GM12801 (cell line): ENCODE measurements around the gene FNDC11.

Experiments used
- TF ChIP-seq, protein P1 (sequence below): IDR thresholded peaks from one replicate; pipeline ENCODE4 v1.5.1; 2011; ENCODE audit warnings: control low read depth; ENCODE audit not compliant: insufficient read length; ENCODE audit errors: extremely low read depth

Gene FNDC11

GRCh38 chr20:63590218-63591146 is 36.5 kb downstream of the FNDC11 start:
- TF ChIP-seq, protein P1, sequence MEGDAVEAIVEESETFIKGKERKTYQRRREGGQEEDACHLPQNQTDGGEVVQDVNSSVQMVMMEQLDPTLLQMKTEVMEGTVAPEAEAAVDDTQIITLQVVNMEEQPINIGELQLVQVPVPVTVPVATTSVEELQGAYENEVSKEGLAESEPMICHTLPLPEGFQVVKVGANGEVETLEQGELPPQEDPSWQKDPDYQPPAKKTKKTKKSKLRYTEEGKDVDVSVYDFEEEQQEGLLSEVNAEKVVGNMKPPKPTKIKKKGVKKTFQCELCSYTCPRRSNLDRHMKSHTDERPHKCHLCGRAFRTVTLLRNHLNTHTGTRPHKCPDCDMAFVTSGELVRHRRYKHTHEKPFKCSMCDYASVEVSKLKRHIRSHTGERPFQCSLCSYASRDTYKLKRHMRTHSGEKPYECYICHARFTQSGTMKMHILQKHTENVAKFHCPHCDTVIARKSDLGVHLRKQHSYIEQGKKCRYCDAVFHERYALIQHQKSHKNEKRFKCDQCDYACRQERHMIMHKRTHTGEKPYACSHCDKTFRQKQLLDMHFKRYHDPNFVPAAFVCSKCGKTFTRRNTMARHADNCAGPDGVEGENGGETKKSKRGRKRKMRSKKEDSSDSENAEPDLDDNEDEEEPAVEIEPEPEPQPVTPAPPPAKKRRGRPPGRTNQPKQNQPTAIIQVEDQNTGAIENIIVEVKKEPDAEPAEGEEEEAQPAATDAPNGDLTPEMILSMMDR, result no peak

DNA sequence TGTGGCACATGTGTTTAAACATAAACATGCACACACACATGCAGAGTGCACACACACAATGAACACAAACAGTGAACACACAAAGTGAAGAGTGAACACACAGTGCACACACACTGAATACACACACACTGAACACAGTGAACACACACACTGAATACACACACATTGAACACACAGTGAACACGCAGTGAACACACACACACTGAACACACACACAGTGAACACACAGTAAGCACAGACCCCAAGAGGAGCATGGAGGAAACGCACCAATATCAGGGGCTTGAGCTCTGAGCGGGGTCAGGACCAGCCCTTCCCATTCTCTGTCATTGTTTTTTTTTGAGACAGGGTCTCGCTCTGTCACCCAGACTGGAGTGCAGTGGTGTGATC is 37.2 kb downstream of the FNDC11 start:
- TF ChIP-seq, protein P1, result no peak

GRCh38 chr20:63591786-63592355 is 37.9 kb downstream of the FNDC11 start:
- TF ChIP-seq, protein P1, result no peak

- TF ChIP-seq, protein P1, result no peak
These were observed 38.7 kb downstream of the FNDC11 start for GRCh38 chr20:63592661-63593060.

GRCh38 chr20:63594043-63594561 is 40.1 kb downstream of the FNDC11 start:
- TF ChIP-seq, protein P1, result no peak

GRCh38 chr20:63595416-63596127 is 41.6 kb downstream of the FNDC11 start:
- TF ChIP-seq, protein P1, result no peak

DNA sequence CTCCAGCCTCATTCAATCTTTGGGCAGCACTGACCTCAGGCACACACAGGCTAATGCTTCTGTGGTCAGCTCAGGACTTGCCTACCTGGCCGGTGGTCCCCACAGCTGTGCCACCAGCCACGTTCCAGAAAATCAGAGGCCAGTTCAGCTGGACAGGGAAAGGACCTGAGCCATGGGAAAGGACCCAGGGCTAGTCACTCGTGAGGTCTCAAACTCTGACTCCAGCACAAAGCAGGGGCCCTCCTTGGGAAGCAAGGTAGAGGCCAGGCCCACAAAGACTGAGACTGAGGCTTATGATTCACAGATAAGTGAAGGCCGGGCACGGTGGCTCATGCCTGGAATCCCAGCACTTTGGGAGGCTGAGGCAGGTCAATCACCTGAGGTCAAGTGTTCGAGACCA is 42.5 kb downstream of the FNDC11 start:
- TF ChIP-seq, protein P1, result no peak
